Ascending aorta (tissue), 2 donors: ENCODE results near the gene SPDYA. TPM values are rescaled to one million over a fixed set of nuclear protein-coding genes. Genes with fewer than 3 reads are reported as not detected.

ENCODE experiments used
- DNase-seq, 2 donors: peaks; one replicate each; pipeline ENCODE4 v3.0.0-alpha.2; 2019; ENCODE audit warnings: low spot score in 2 of 2
- H3K27ac ChIP-seq, 2 donors: fragments of 200-600 bp; sonication (generic); one replicate each; pipeline ENCODE4 v1.5.1; 2016 to 2017; ENCODE audit warnings: mild to moderate bottlenecking in 1 of 2
- H3K27me3 ChIP-seq: fragments of 200-600 bp; sonication (generic); one replicate; pipeline ENCODE4 v1.5.1; 2017
- H3K36me3 ChIP-seq, 2 donors: fragments of 200-600 bp; sonication (generic); one replicate each; pipeline ENCODE4 v1.5.1; 2016
- H3K4me1 ChIP-seq, 2 donors: fragments of 200-600 bp; sonication (generic); one replicate each; pipeline ENCODE4 v1.5.1; 2016 to 2017; ENCODE audit warnings: mild to moderate bottlenecking in 1 of 2
- H3K4me3 ChIP-seq, 2 donors: fragments of 200-600 bp; sonication (generic); one replicate each; pipeline ENCODE4 v1.5.1; 2016 to 2017; ENCODE audit warnings: mild to moderate bottlenecking in 1 of 2
- H3K9me3 ChIP-seq, 2 donors: fragments of 200-600 bp; sonication (generic); one replicate each; pipeline ENCODE4 v1.5.1; 2016
- intact Hi-C: fragments of 100-400 bp; cut with DNase I; formaldehyde crosslinking; loops from one replicate; pipeline ENCODE4 v1.15.1; 2023
- total RNA-seq: library from RNA; depleted of rRNA; stranded (reverse); fragments of >200 nt; gene quantifications from one replicate; pipeline ENCODE4 v1.1.0, GENCODE V29; 2016
- TF ChIP-seq, protein P1 (sequence below), 3 experiments: fragments of 200-600 bp in 2 of 3; fragments of 450-650 bp in 1 of 3; sonication (generic) in 2 of 3; IDR thresholded peaks; one replicate each; pipeline ENCODE4 v1.5.1; 2016 to 2019; ENCODE audit warnings: antibody characterized with exemption in 3 of 3, mild to moderate bottlenecking in 1 of 3, moderate library complexity in 1 of 3

SPDYA gene
- total RNA-seq, 1 donor from 2014 or later, result 0.32 TPM

GRCh38 chr2:28895189-28895893, 84.7 kb downstream of the SPDYA start:
- Histone ChIP-seq H3K4me3 (peak overlapping the region; percentile 96 to 100), H3K36me3 (no peaks in the 10 kb centered on the region), H3K9me3 (no peaks in the 10 kb centered on the region), H3K4me1 (peaks cover 0 to 8% of the 10 kb centered on the region in 2 donors), H3K27ac (peak overlapping the region; percentile 81 to 87), H3K27me3 (no peaks in the 10 kb centered on the region)
- DNase-seq, result peak in 1 of 2 donors; percentile 65
- intact Hi-C loops, result loop anchor here (2.0 kb wide), 1 partner anchor 329 kb away; no protein-coding TSS in a partner anchor
- TF ChIP-seq, protein P1, sequence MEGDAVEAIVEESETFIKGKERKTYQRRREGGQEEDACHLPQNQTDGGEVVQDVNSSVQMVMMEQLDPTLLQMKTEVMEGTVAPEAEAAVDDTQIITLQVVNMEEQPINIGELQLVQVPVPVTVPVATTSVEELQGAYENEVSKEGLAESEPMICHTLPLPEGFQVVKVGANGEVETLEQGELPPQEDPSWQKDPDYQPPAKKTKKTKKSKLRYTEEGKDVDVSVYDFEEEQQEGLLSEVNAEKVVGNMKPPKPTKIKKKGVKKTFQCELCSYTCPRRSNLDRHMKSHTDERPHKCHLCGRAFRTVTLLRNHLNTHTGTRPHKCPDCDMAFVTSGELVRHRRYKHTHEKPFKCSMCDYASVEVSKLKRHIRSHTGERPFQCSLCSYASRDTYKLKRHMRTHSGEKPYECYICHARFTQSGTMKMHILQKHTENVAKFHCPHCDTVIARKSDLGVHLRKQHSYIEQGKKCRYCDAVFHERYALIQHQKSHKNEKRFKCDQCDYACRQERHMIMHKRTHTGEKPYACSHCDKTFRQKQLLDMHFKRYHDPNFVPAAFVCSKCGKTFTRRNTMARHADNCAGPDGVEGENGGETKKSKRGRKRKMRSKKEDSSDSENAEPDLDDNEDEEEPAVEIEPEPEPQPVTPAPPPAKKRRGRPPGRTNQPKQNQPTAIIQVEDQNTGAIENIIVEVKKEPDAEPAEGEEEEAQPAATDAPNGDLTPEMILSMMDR (IDR thresholded peaks at IDR 0.05), result no peak

- Histone ChIP-seq H3K27me3 (no peaks in the 10 kb centered on the region), H3K4me3 (no peak overlapping the region), H3K9me3 (no peaks in the 10 kb centered on the region), H3K27ac (no peak overlapping the region), H3K4me1 (peaks cover 0 to 8% of the 10 kb centered on the region in 2 donors), H3K36me3 (no peaks in the 10 kb centered on the region)
- TF ChIP-seq, protein P1 (IDR thresholded peaks at IDR 0.05), result no peak
- intact Hi-C loops, result loop anchor here (2.0 kb wide), 1 partner anchor 78 kb away; no protein-coding TSS in a partner anchor
- no peak for DNase-seq
Observed at GRCh38 chr2:28896906-28897305, 86.3 kb downstream of the SPDYA start.

DNA sequence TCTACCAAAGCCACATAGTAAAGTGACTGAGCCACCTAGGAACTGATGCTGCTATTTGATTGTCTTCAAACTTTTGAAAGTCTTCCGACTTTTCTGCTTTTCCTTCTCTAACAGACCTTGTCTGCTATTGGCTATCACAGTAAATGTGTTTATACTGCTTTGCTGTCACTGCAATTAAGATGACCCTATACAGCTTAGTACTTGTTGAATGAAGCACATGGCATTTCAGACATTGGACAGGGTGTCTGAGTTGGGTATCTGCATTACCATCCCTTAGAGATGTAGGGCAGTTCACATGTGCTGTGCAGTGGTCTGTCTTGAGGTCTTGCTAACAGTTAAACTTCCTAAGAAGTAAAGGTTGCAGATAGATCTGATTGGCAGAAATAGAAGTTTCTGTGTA, 87.4 kb downstream of the SPDYA start:
- H3K27me3 ChIP-seq, result no peaks in the 10 kb centered on the region
- no peak overlapping the region for H3K27ac ChIP-seq
- TF ChIP-seq, protein P1 (IDR thresholded peaks at IDR 0.05), result no peak
- no peak for DNase-seq
- H3K36me3 ChIP-seq, result peaks cover 0 to 3% of the 10 kb centered on the region in 2 donors
- H3K4me3 ChIP-seq, result no peak overlapping the region
- intact Hi-C loops, result no loop called here
- H3K4me1 ChIP-seq, result peaks cover 0 to 8% of the 10 kb centered on the region in 2 donors
- no peaks in the 10 kb centered on the region for H3K9me3 ChIP-seq

Other genes starting within 250 kb of the SPDYA start
- 196 TPM for gene PPP1CB, start 59.0 kb upstream of the SPDYA start, total RNA-seq
- not detected for gene TRMT61B, start 59.5 kb downstream of the SPDYA start, total RNA-seq
- 21.5 TPM for gene WDR43, start 83.8 kb downstream of the SPDYA start, total RNA-seq
- not detected for gene TOGARAM2, start 170.5 kb downstream of the SPDYA start, total RNA-seq